NT2/D1 (cell line): Measurements from ENCODE around the gene SKIC2.

ENCODE experiments used
- SUZ12 ChIP-seq: IDR thresholded peaks from 2 replicates; pipeline ENCODE4 v1.6.1; 2011; ENCODE audit not compliant: insufficient read length, insufficient read depth; ENCODE audit errors: extremely low read depth
- YY1 ChIP-seq: IDR thresholded peaks from 2 replicates; pipeline ENCODE4 v1.6.1; 2011; ENCODE audit not compliant: insufficient read length, insufficient read depth

DNA sequence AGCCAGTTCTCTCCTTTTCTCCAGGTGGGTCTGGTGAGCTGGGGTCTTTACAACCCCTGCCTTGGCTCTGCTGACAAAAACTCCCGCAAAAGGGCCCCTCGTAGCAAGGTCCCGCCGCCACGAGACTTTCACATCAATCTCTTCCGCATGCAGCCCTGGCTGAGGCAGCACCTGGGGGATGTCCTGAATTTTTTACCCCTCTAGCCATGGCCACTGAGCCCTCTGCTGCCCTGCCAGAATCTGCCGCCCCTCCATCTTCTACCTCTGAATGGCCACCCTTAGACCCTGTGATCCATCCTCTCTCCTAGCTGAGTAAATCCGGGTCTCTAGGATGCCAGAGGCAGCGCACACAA lies 13.8 kb upstream of the SKIC2 start:
- no peak for TF ChIP-seq YY1
- no peak for TF ChIP-seq SUZ12
